Mucosa of descending colon (tissue), 3 donors: ENCODE results near the gene IKBIP. TPM values are rescaled to one million over a fixed set of nuclear protein-coding genes. Genes with fewer than 3 reads are reported as not detected.
"Not testable (repeated sequence)": the region's sequence is repeated elsewhere in the genome, so short reads cannot be mapped to it uniquely, and the experiment has no call there.

Experiments used
- ATAC-seq: fragments of 200-7000 bp; cut with Tn5 transposase; one replicate; pipeline ENCODE4 v1.9.1; 2020; ENCODE audit warnings: mild to moderate bottlenecking, moderate library complexity
- DNase-seq, 3 donors: peaks; one replicate each; pipeline ENCODE4 v3.0.0-alpha.2; 2020
- H3K36me3 ChIP-seq: fragments of 200-600 bp; one replicate; pipeline ENCODE4 v1.8.0; 2021; ENCODE audit warnings: low read depth, mild to moderate bottlenecking
- H3K4me1 ChIP-seq: fragments of 200-600 bp; one replicate; pipeline ENCODE4 v1.8.0; 2021; ENCODE audit warnings: low read depth, mild to moderate bottlenecking
- H3K4me3 ChIP-seq: fragments of 200-600 bp; one replicate; pipeline ENCODE4 v1.8.0; 2021; ENCODE audit warnings: mild to moderate bottlenecking
- H3K9me3 ChIP-seq: fragments of 200-600 bp; one replicate; pipeline ENCODE4 v1.8.0; 2021; ENCODE audit warnings: mild to moderate bottlenecking
- CTCF ChIP-seq: fragments of 200-600 bp; IDR thresholded peaks from one replicate; pipeline ENCODE4 v1.8.0; 2022; ENCODE audit warnings: antibody characterized with exemption, mild to moderate bottlenecking
- intact Hi-C, 2 donors: fragments of 100-400 bp; cut with DNase I in 1 of 2; cut with micrococcal nuclease in 1 of 2; formaldehyde crosslinking; loops; one replicate each; pipeline versions ENCODE4 v1.11.0 to v1.11.1; 2022; cut with DNase I, micrococcal nuclease
- total RNA-seq, 3 donors: library from RNA; stranded (reverse); fragmentation: NEBNext Ultra II Directional in 2 of 3; extraction: Animal tissue kit (Norgen Biotek cat#: 25700) in 2 of 3; gene quantifications; one replicate each; pipeline versions ENCODE4 v1.2.1 to v1.2.4, GENCODE V29; 2021 to 2023
- donor health status: DM: no; HTN: no; CAD: no; lungs with moderate emphysema.
- donor health status: DM: no; HTN: no; CAD: no.
- donor health status: DM: no; HTN: yes; CAD: no.

The IKBIP gene
- total RNA-seq, 3 donors from 2014 or later = 1.4 to 7.8 (median 7.5) TPM

- ATAC-seq (no peak), DNase-seq (no peak)
- TF ChIP-seq CTCF = no peak
- Histone ChIP-seq H3K4me1 (peaks cover 2% of the 10 kb centered on the region), H3K9me3 (no peaks in the 10 kb centered on the region), H3K4me3 (no peak overlapping the region), H3K36me3 (no peaks in the 10 kb centered on the region)
- intact Hi-C loops = no loop called here
Observed at GRCh38 chr12:98579835-98580234, 64.8 kb downstream of the IKBIP start.

- no peaks in the 10 kb centered on the region for H3K9me3 ChIP-seq
- DNase-seq (no peak), ATAC-seq (no peak)
- peaks cover 2% of the 10 kb centered on the region for H3K4me1 ChIP-seq
- TF ChIP-seq CTCF = no peak
- no peak overlapping the region for H3K4me3 ChIP-seq
- intact Hi-C loops = no loop called here
- no peaks in the 10 kb centered on the region for H3K36me3 ChIP-seq
Observed at GRCh38 chr12:98579347-98579746, 65.2 kb downstream of the IKBIP start.

GRCh38 chr12:98578821-98579220, 65.8 kb downstream of the IKBIP start:
- Histone ChIP-seq H3K4me3 (no peak overlapping the region), H3K4me1 (peaks cover 3% of the 10 kb centered on the region), H3K9me3 (no peaks in the 10 kb centered on the region), H3K36me3 (no peaks in the 10 kb centered on the region)
- ATAC-seq (peak; percentile 82), DNase-seq (peak in 1 of 3 donors; percentile 26)
- no peak for TF ChIP-seq CTCF
- intact Hi-C loops = no loop called here

GRCh38 chr12:98578392-98578791, 66.2 kb downstream of the IKBIP start:
- H3K4me3 ChIP-seq = no peak overlapping the region
- H3K4me1 ChIP-seq = peaks cover 7% of the 10 kb centered on the region
- intact Hi-C loops = no loop called here
- TF ChIP-seq CTCF = no peak
- ATAC-seq (peak; percentile 81), DNase-seq (peak in 1 of 3 donors; percentile 67)
- no peaks in the 10 kb centered on the region for H3K36me3 ChIP-seq
- H3K9me3 ChIP-seq = no peaks in the 10 kb centered on the region

- H3K4me1 ChIP-seq, ATAC-seq, H3K9me3 ChIP-seq, H3K36me3 ChIP-seq, DNase-seq, H3K4me3 ChIP-seq, intact Hi-C loops: not testable (repeated sequence)
Observed at GRCh38 chr12:98576795-98577194, 67.8 kb downstream of the IKBIP start.

GRCh38 chr12:98575013-98575412, 69.6 kb downstream of the IKBIP start:
- no peak for TF ChIP-seq CTCF
- peaks cover 7% of the 10 kb centered on the region for H3K4me1 ChIP-seq
- intact Hi-C loops = no loop called here
- peak in 1 of 3 donors; percentile 19 for DNase-seq
- no peak overlapping the region for H3K4me3 ChIP-seq
- peak; percentile 49 for ATAC-seq
- H3K36me3 ChIP-seq = no peaks in the 10 kb centered on the region
- H3K9me3 ChIP-seq = no peaks in the 10 kb centered on the region

Other genes starting within 250 kb of the IKBIP start
- 10 to 100 TPM; 46.7 to 83.6 (median 69.8) TPM for gene TMPO, start 129.2 kb downstream of the IKBIP start, total RNA-seq
- gene SLC25A3, start 51.1 kb downstream of the IKBIP start, total RNA-seq = 100 to 1,000 TPM; 617 to 741 (median 658) TPM
- 10 to 100 TPM; 22.5 to 44.2 (median 41.9) TPM for gene APAF1, start 502 bp upstream of the IKBIP start, total RNA-seq